Neuronal stem cell (in vitro differentiated cells): ENCODE data around the gene CATSPERD.

ENCODE experiments used
- DNase-seq: peaks from one replicate; pipeline ENCODE4 v3.0.0-alpha.2; 2013; ENCODE audit warnings: low spot score
- H2AFZ ChIP-seq: one replicate; pipeline ENCODE4 v1.6.1; 2013; ENCODE audit warnings: mild to moderate bottlenecking, low read length, inconsistent platforms
- H2AK5ac ChIP-seq: 2 replicates; pipeline ENCODE4 v1.6.1; 2013; ENCODE audit warnings: low read depth, mild to moderate bottlenecking, inconsistent platforms, low read length, moderate library complexity, mixed read lengths
- H2BK120ac ChIP-seq: 2 replicates; pipeline ENCODE4 v1.6.1; 2013; ENCODE audit warnings: low read depth, mild to moderate bottlenecking, inconsistent platforms, low read length, moderate library complexity, mixed read lengths
- H2BK12ac ChIP-seq: one replicate; pipeline ENCODE4 v1.6.1; 2013; ENCODE audit warnings: low read length, inconsistent platforms
- H2BK15ac ChIP-seq: 2 replicates; pipeline ENCODE4 v1.6.1; 2013; ENCODE audit warnings: mild to moderate bottlenecking, low read length, inconsistent platforms, mixed read lengths
- H2BK5ac ChIP-seq: one replicate; pipeline ENCODE4 v1.6.1; 2013; ENCODE audit warnings: inconsistent platforms, mild to moderate bottlenecking, low read length, moderate library complexity
- H3K14ac ChIP-seq: one replicate; pipeline ENCODE4 v1.6.1; 2013; ENCODE audit warnings: low read length, inconsistent platforms
- H3K18ac ChIP-seq: 2 replicates; pipeline ENCODE4 v1.6.1; 2013; ENCODE audit warnings: low read length, inconsistent platforms
- H3K23ac ChIP-seq: 2 replicates; pipeline ENCODE4 v1.6.1; 2013; ENCODE audit warnings: low read depth, mild to moderate bottlenecking, mixed read lengths, low read length, inconsistent platforms; ENCODE audit not compliant: poor library complexity
- H3K27ac ChIP-seq: replicated peaks from 3 replicates; pipeline ENCODE4 v1.5.1; 2013; ENCODE audit warnings: low read length, inconsistent platforms
- H3K27me3 ChIP-seq, 3 experiments: 2 replicates each; pipeline ENCODE4 v1.6.1; 2013; ENCODE audit warnings: low read length in 3 of 3, mild to moderate bottlenecking in 2 of 3, inconsistent platforms in 1 of 3, low read depth in 1 of 3, mixed read lengths in 1 of 3, moderate library complexity in 1 of 3; ENCODE audit not compliant: control insufficient read depth in 3 of 3, insufficient read depth in 3 of 3
- H3K36me3 ChIP-seq, 2 donors: replicated peaks in 1 of 2; 2 replicates each; pipeline ENCODE4 v1.6.1; 2013; ENCODE audit warnings: low read length in 2 of 2; ENCODE audit not compliant: control insufficient read depth in 2 of 2, insufficient read depth in 2 of 2
- H3K4ac ChIP-seq: 2 replicates; pipeline ENCODE4 v1.6.1; 2013; ENCODE audit warnings: inconsistent platforms, mild to moderate bottlenecking, low read length, moderate library complexity
- H3K4me1 ChIP-seq, 2 donors: 1 replicate in 1 of 2; 2 replicates in 1 of 2; pipeline ENCODE4 v1.6.1; 2013; ENCODE audit warnings: low read length in 2 of 2, low read depth in 1 of 2; ENCODE audit not compliant: control insufficient read depth in 2 of 2, insufficient read depth in 1 of 2
- H3K4me2 ChIP-seq: one replicate; pipeline ENCODE4 v1.6.1; 2013; ENCODE audit warnings: mild to moderate bottlenecking, low read length, inconsistent platforms; ENCODE audit not compliant: insufficient read depth, poor library complexity, severe bottlenecking
- H3K4me3 ChIP-seq, 2 donors: 2 replicates each; pipeline ENCODE4 v1.5.1; 2013; ENCODE audit warnings: low read length in 2 of 2, mild to moderate bottlenecking in 2 of 2, inconsistent platforms in 1 of 2, moderate library complexity in 1 of 2
- H3K79me1 ChIP-seq: one replicate; pipeline ENCODE4 v1.6.1; 2013; ENCODE audit warnings: low read depth, mild to moderate bottlenecking, inconsistent platforms, low read length, moderate library complexity
- H3K9ac ChIP-seq: one replicate; pipeline ENCODE4 v1.6.1; 2013; ENCODE audit warnings: mild to moderate bottlenecking, low read depth, low read length, inconsistent platforms; ENCODE audit not compliant: poor library complexity
- H3K9me3 ChIP-seq, 2 donors: replicated peaks in 1 of 2; 2 replicates each; pipeline versions ENCODE3 to v1.6.1; 2013; ENCODE audit warnings: low read length in 2 of 2, mild to moderate bottlenecking in 2 of 2, inconsistent platforms in 1 of 2, low read depth in 1 of 2, mixed read lengths in 1 of 2, moderate library complexity in 1 of 2; ENCODE audit not compliant: control insufficient read depth in 2 of 2, insufficient read depth in 1 of 2
- H4K8ac ChIP-seq: one replicate; pipeline ENCODE4 v1.6.1; 2013; ENCODE audit warnings: low read depth, mild to moderate bottlenecking, inconsistent platforms, low read length, moderate library complexity
- H4K91ac ChIP-seq: one replicate; pipeline ENCODE4 v1.6.1; 2013; ENCODE audit warnings: low read length, low read depth, mild to moderate bottlenecking, inconsistent platforms; ENCODE audit not compliant: poor library complexity
- WGBS, 2 donors: extraction: QIAGEN DNeasy Blood & Tissue Kit; methylation state at CpG; one replicate each; pipeline ENCODE4 v1.1.7; 2013; ENCODE audit warnings: missing lambda C conversion rate in 2 of 2, mixed read lengths in 1 of 2; ENCODE audit not compliant: insufficient read length in 2 of 2, insufficient replicate concordance in 1 of 2; ENCODE audit errors: extremely low coverage in 2 of 2; 5-methylcytosine and 5-hydroxymethylcytosine counted together

The CATSPERD gene

GRCh38 chr19:5814852-5815246 is 94.4 kb downstream of the CATSPERD start:
- H3K36me3 ChIP-seq: no peaks in the 10 kb centered on the region
- H2AFZ ChIP-seq: no peak overlapping the region
- H3K4me2 ChIP-seq: no peak overlapping the region
- H2BK15ac ChIP-seq: peak overlapping the region; percentile 75
- no peaks in the 10 kb centered on the region for H3K27me3 ChIP-seq
- no peak overlapping the region for H2BK120ac ChIP-seq
- peak overlapping the region; percentile 53 for H3K4ac ChIP-seq
- no peaks in the 10 kb centered on the region for H3K79me1 ChIP-seq
- no peaks in the 10 kb centered on the region for H3K4me1 ChIP-seq
- peak overlapping the region; percentile 17 for H4K8ac ChIP-seq
- no peak overlapping the region for H3K4me3 ChIP-seq
- H4K91ac ChIP-seq: no peak overlapping the region
- no peak overlapping the region for H2BK5ac ChIP-seq
- H3K9ac ChIP-seq: peak overlapping the region; percentile 60
- no peak overlapping the region for H2BK12ac ChIP-seq
- peak overlapping the region; percentile 80 for H3K23ac ChIP-seq
- peak overlapping the region; percentile 37 for H2AK5ac ChIP-seq
- no peak for DNase-seq
- no CpG with 5 or more reads among the region's 11 CpGs for WGBS, 2 donors
- H3K14ac ChIP-seq: peak overlapping the region; percentile 47
- H3K27ac ChIP-seq: no peak overlapping the region
- no peaks in the 10 kb centered on the region for H3K9me3 ChIP-seq
- H3K18ac ChIP-seq: peak overlapping the region; percentile 48

- Histone ChIP-seq H3K4ac (no peak overlapping the region), H2BK12ac (no peak overlapping the region), H3K18ac (no peak overlapping the region), H3K4me2 (no peak overlapping the region), H3K36me3 (no peaks in the 10 kb centered on the region), H3K23ac (no peak overlapping the region), H3K9me3 (no peaks in the 10 kb centered on the region), H4K91ac (no peak overlapping the region), H3K27ac (no peak overlapping the region), H3K9ac (no peak overlapping the region), H3K4me3 (no peak overlapping the region), H2BK15ac (no peak overlapping the region), H2BK120ac (no peak overlapping the region), H2AFZ (no peak overlapping the region), H3K79me1 (no peaks in the 10 kb centered on the region), H4K8ac (no peak overlapping the region), H2AK5ac (no peak overlapping the region), H3K27me3 (no peaks in the 10 kb centered on the region), H3K4me1 (no peaks in the 10 kb centered on the region), H3K14ac (no peak overlapping the region), H2BK5ac (no peak overlapping the region)
- WGBS, 2 donors: no CpG with 5 or more reads among the region's 2 CpGs
- no peak for DNase-seq
Measured at GRCh38 chr19:5817218-5817617, 96.8 kb downstream of the CATSPERD start.

GRCh38 chr19:5818594-5818993 is 98.2 kb downstream of the CATSPERD start:
- Histone ChIP-seq H2BK5ac (peak overlapping the region; percentile 24), H2BK120ac (no peak overlapping the region), H2BK15ac (no peak overlapping the region), H4K8ac (no peak overlapping the region), H3K27ac (no peak overlapping the region), H3K4ac (no peak overlapping the region), H3K4me3 (no peak overlapping the region), H3K36me3 (no peaks in the 10 kb centered on the region), H3K4me1 (no peaks in the 10 kb centered on the region), H3K18ac (no peak overlapping the region), H3K9ac (no peak overlapping the region), H3K23ac (no peak overlapping the region), H2AK5ac (peak overlapping the region; percentile 70), H4K91ac (no peak overlapping the region), H3K9me3 (no peaks in the 10 kb centered on the region), H3K79me1 (no peaks in the 10 kb centered on the region), H3K14ac (peak overlapping the region; percentile 71), H3K4me2 (no peak overlapping the region), H3K27me3 (no peaks in the 10 kb centered on the region), H2BK12ac (no peak overlapping the region), H2AFZ (no peak overlapping the region)
- no CpG with 5 or more reads among the region's 10 CpGs for WGBS, 2 donors
- no peak for DNase-seq

- no peak overlapping the region for H3K4me2 ChIP-seq
- no peak overlapping the region for H2AK5ac ChIP-seq
- no peak for DNase-seq
- H2BK15ac ChIP-seq: no peak overlapping the region
- H3K9me3 ChIP-seq: no peaks in the 10 kb centered on the region
- H3K9ac ChIP-seq: no peak overlapping the region
- H3K4me1 ChIP-seq: no peaks in the 10 kb centered on the region
- no peak overlapping the region for H3K27ac ChIP-seq
- H3K36me3 ChIP-seq: no peaks in the 10 kb centered on the region
- H2BK12ac ChIP-seq: no peak overlapping the region
- no peak overlapping the region for H4K8ac ChIP-seq
- no peak overlapping the region for H3K4ac ChIP-seq
- WGBS, 2 donors: no CpG with 5 or more reads among the region's 6 CpGs
- no peaks in the 10 kb centered on the region for H3K27me3 ChIP-seq
- H3K79me1 ChIP-seq: no peaks in the 10 kb centered on the region
- H3K18ac ChIP-seq: no peak overlapping the region
- H3K4me3 ChIP-seq: no peak overlapping the region
- H2BK5ac ChIP-seq: no peak overlapping the region
- H2AFZ ChIP-seq: no peak overlapping the region
- H4K91ac ChIP-seq: no peak overlapping the region
- H3K23ac ChIP-seq: no peak overlapping the region
- no peak overlapping the region for H2BK120ac ChIP-seq
- no peak overlapping the region for H3K14ac ChIP-seq
Measured at GRCh38 chr19:5820785-5821184, 100.3 kb downstream of the CATSPERD start.
